Measurements from ENCODE around the gene CNIH2.

Gene CNIH2

GRCh38 chr11:66329165-66329673 lies 51.2 kb downstream of the CNIH2 start:
- H3K4me2 ChIP-seq (ENCODE audit: low read length), result no peak overlapping the region
- no peak overlapping the region for H3K4me3 ChIP-seq (ENCODE audit: low read length)
- no peak overlapping the region for H3K9ac ChIP-seq (ENCODE audit: low read depth, low read length)
- peaks cover 46% of the 10 kb centered on the region for H3K4me1 ChIP-seq (ENCODE audit: control insufficient read depth, insufficient read depth, low read length)
- peaks cover 28% of the 10 kb centered on the region for H3K36me3 ChIP-seq (ENCODE audit: insufficient read depth, low read length)
- no peaks in the 10 kb centered on the region for H3K27me3 ChIP-seq (ENCODE audit: control insufficient read depth, insufficient read depth, low read length)
- H3K9me3 ChIP-seq (replicated peaks; ENCODE audit: low read length), result no peaks in the 10 kb centered on the region

- Histone ChIP-seq H3K9me3 (replicated peaks; ENCODE audit: low read length) (no peaks in the 10 kb centered on the region), H3K9ac (ENCODE audit: low read depth, low read length) (no peak overlapping the region), H3K4me2 (ENCODE audit: low read length) (no peak overlapping the region), H3K4me3 (ENCODE audit: low read length) (no peak overlapping the region), H3K27me3 (ENCODE audit: control insufficient read depth, insufficient read depth, low read length) (no peaks in the 10 kb centered on the region), H3K36me3 (ENCODE audit: insufficient read depth, low read length) (peaks cover 28% of the 10 kb centered on the region), H3K4me1 (ENCODE audit: control insufficient read depth, insufficient read depth, low read length) (peaks cover 43% of the 10 kb centered on the region)
Observed at GRCh38 chr11:66330931-66331330, 53.0 kb downstream of the CNIH2 start.

GRCh38 chr11:66331542-66332370 lies 53.8 kb downstream of the CNIH2 start:
- Histone ChIP-seq H3K9ac (ENCODE audit: low read depth, low read length) (no peak overlapping the region), H3K4me2 (ENCODE audit: low read length) (no peak overlapping the region), H3K4me3 (ENCODE audit: low read length) (no peak overlapping the region), H3K27me3 (ENCODE audit: control insufficient read depth, insufficient read depth, low read length) (no peaks in the 10 kb centered on the region), H3K9me3 (replicated peaks; ENCODE audit: low read length) (no peaks in the 10 kb centered on the region), H3K36me3 (ENCODE audit: insufficient read depth, low read length) (peaks cover 28% of the 10 kb centered on the region), H3K4me1 (ENCODE audit: control insufficient read depth, insufficient read depth, low read length) (peaks cover 41% of the 10 kb centered on the region)

GRCh38 chr11:66332371-66333219 lies 54.6 kb downstream of the CNIH2 start:
- H3K4me3 ChIP-seq (ENCODE audit: low read length), result no peak overlapping the region
- no peaks in the 10 kb centered on the region for H3K9me3 ChIP-seq (replicated peaks; ENCODE audit: low read length)
- peaks cover 28% of the 10 kb centered on the region for H3K36me3 ChIP-seq (ENCODE audit: insufficient read depth, low read length)
- peaks cover 41% of the 10 kb centered on the region for H3K4me1 ChIP-seq (ENCODE audit: control insufficient read depth, insufficient read depth, low read length)
- no peak overlapping the region for H3K4me2 ChIP-seq (ENCODE audit: low read length)
- no peaks in the 10 kb centered on the region for H3K27me3 ChIP-seq (ENCODE audit: control insufficient read depth, insufficient read depth, low read length)
- no peak overlapping the region for H3K9ac ChIP-seq (ENCODE audit: low read depth, low read length)

- peaks cover 28% of the 10 kb centered on the region for H3K36me3 ChIP-seq (ENCODE audit: insufficient read depth, low read length)
- no peaks in the 10 kb centered on the region for H3K9me3 ChIP-seq (replicated peaks; ENCODE audit: low read length)
Observed at GRCh38 chr11:66333220-66333877, 55.4 kb downstream of the CNIH2 start.

More at GRCh38 chr11:66333220-66333877, 55.4 kb downstream of the CNIH2 start:
- Histone ChIP-seq H3K4me3 (ENCODE audit: low read length) (no peak overlapping the region), H3K4me2 (ENCODE audit: low read length) (no peak overlapping the region), H3K9ac (ENCODE audit: low read depth, low read length) (no peak overlapping the region), H3K4me1 (ENCODE audit: control insufficient read depth, insufficient read depth, low read length) (peaks cover 40% of the 10 kb centered on the region), H3K27me3 (ENCODE audit: control insufficient read depth, insufficient read depth, low read length) (no peaks in the 10 kb centered on the region)

All from skeletal muscle satellite cell (primary cell).